H1 (cell line): Measurements from ENCODE around the gene NELL1. TPM values are rescaled to one million over a fixed set of nuclear protein-coding genes. Genes with fewer than 3 reads are reported as not detected.

Source experiments
- CTCF ChIA-PET: fragments of 300-600 bp; sonication (Branson Sonifier 250); formaldehyde crosslinking; loops from one replicate; lab custom pipeline; 2021; ENCODE audit not compliant: partially characterized antibody; lab: Charles Lee
- POLR2A ChIA-PET: fragments of 300-600 bp; sonication (Branson Sonifier 250); formaldehyde crosslinking; loops from one replicate; lab custom pipeline; 2021; ENCODE audit warnings: inconsistent platforms; ENCODE audit not compliant: partially characterized antibody; lab: Charles Lee
- DNase-seq, 2 experiments: peaks; one replicate each; pipeline versions ENCODE4 v3.0.0 to v3.0.0-alpha.2; 2010 to 2022; ENCODE audit warnings: low spot score in 2 of 2, low read depth in 1 of 2, mixed read lengths in 1 of 2
- FAIRE-seq: peaks from 2 replicates; lab custom pipeline; 2011; peaks lifted over from hg19 to GRCh38; lab: Jason Lieb, UNC
- H2AFZ ChIP-seq: 2 replicates; pipeline ENCODE4 v1.8.1; 2012; ENCODE audit warnings: low read length, inconsistent platforms
- H2AK5ac ChIP-seq: 2 replicates; pipeline ENCODE4 v1.6.1; 2013; ENCODE audit warnings: low read depth, low read length
- H2BK120ac ChIP-seq: replicated peaks from 2 replicates; pipeline ENCODE3; 2013; ENCODE audit warnings: low read depth, low read length, inconsistent platforms
- H2BK12ac ChIP-seq: 2 replicates; pipeline ENCODE4 v1.6.1; 2013; ENCODE audit warnings: low read depth, low read length
- H2BK15ac ChIP-seq: 2 replicates; pipeline ENCODE4 v1.6.1; 2013; ENCODE audit warnings: low read length
- H2BK20ac ChIP-seq: 2 replicates; pipeline ENCODE4 v1.6.1; 2013; ENCODE audit warnings: low read length
- H2BK5ac ChIP-seq: 2 replicates; pipeline ENCODE4 v1.6.1; 2013; ENCODE audit warnings: low read depth, low read length
- H3K14ac ChIP-seq: 2 replicates; pipeline ENCODE4 v1.6.1; 2013; ENCODE audit warnings: inconsistent platforms; ENCODE audit not compliant: insufficient read length
- H3K18ac ChIP-seq: 2 replicates; pipeline ENCODE4 v1.6.1; 2013; ENCODE audit warnings: low read length; ENCODE audit errors: extremely low read depth
- H3K23ac ChIP-seq: 2 replicates; pipeline ENCODE4 v1.6.1; 2013; ENCODE audit warnings: inconsistent platforms; ENCODE audit not compliant: insufficient read length
- H3K23me2 ChIP-seq: 2 replicates; pipeline ENCODE4 v1.6.1; 2013; ENCODE audit warnings: low read depth, low read length
- H3K27ac ChIP-seq: 2 replicates; pipeline ENCODE4 v1.6.1; 2011; ENCODE audit warnings: low read depth, low read length, inconsistent platforms
- H3K27me3 ChIP-seq, 4 experiments: replicated peaks in 1 of 4; 1 replicate in 1 of 4; 2 replicates in 3 of 4; pipeline versions ENCODE4 v1.6.1 to v1.8.1; 2011 to 2013; ENCODE audit warnings: low read length in 3 of 4, mild to moderate bottlenecking in 3 of 4, inconsistent platforms in 2 of 4, mixed read lengths in 2 of 4, moderate library complexity in 1 of 4; ENCODE audit not compliant: control insufficient read depth in 3 of 4, insufficient read depth in 3 of 4; ENCODE audit errors: extremely low read depth in 1 of 4
- H3K36me3 ChIP-seq, 4 experiments: 2 replicates each; pipeline versions ENCODE4 v1.6.1 to v1.8.1; 2011 to 2013; ENCODE audit warnings: mild to moderate bottlenecking in 4 of 4, low read length in 3 of 4, moderate library complexity in 2 of 4, control low read depth in 1 of 4, inconsistent platforms in 1 of 4; ENCODE audit not compliant: insufficient read depth in 4 of 4, control insufficient read depth in 2 of 4
- H3K4ac ChIP-seq: replicated peaks from 2 replicates; pipeline ENCODE3; 2013; ENCODE audit warnings: low read length, low read depth, mixed read lengths, inconsistent platforms; ENCODE audit not compliant: insufficient read length
- H3K4me1 ChIP-seq, 4 experiments: replicated peaks in 1 of 4; 1 replicate in 1 of 4; 2 replicates in 3 of 4; pipeline versions ENCODE4 v1.6.1 to v1.8.1; 2011 to 2013; ENCODE audit warnings: low read length in 3 of 4, inconsistent platforms in 2 of 4, mixed read lengths in 1 of 4; ENCODE audit not compliant: insufficient read depth in 4 of 4, control insufficient read depth in 3 of 4
- H3K4me2 ChIP-seq, 2 experiments: 2 replicates each; pipeline versions ENCODE4 v1.6.1 to v1.8.1; 2011 to 2013; ENCODE audit warnings: low read depth in 2 of 2, low read length in 2 of 2, control low read depth in 1 of 2, inconsistent platforms in 1 of 2, mild to moderate bottlenecking in 1 of 2; ENCODE audit not compliant: insufficient read depth in 1 of 2
- H3K4me3 ChIP-seq, 4 experiments: fragments of 200-600, 300-600 bp in 1 of 4; sonication (generic), shearing (Covaris generic), sonication (Bioruptor Twin) in 1 of 4; 2 replicates each; pipeline versions ENCODE4 v1.5.1 to v1.8.1; 2011 to 2016; ENCODE audit warnings: low read length in 4 of 4, low read depth in 3 of 4, control low read depth in 2 of 4, inconsistent platforms in 2 of 4, mild to moderate bottlenecking in 2 of 4, mixed read lengths in 1 of 4, moderate library complexity in 1 of 4; ENCODE audit not compliant: insufficient read depth in 2 of 4; ENCODE audit errors: extremely low read depth in 1 of 4
- H3K56ac ChIP-seq: replicated peaks from 2 replicates; pipeline ENCODE3; 2013; ENCODE audit warnings: low read depth, mild to moderate bottlenecking, mixed read lengths, low read length, inconsistent platforms; ENCODE audit not compliant: insufficient read length
- H3K79me1 ChIP-seq: 2 replicates; pipeline ENCODE4 v1.6.1; 2013; ENCODE audit warnings: low read depth, low read length, control low read depth
- H3K79me2 ChIP-seq, 2 experiments: 2 replicates each; pipeline versions ENCODE4 v1.6.1 to v1.8.1; 2012 to 2013; ENCODE audit warnings: low read length in 2 of 2, mild to moderate bottlenecking in 2 of 2, inconsistent platforms in 1 of 2; ENCODE audit not compliant: insufficient read depth in 2 of 2, control insufficient read depth in 1 of 2
- H3K9ac ChIP-seq, 4 experiments: replicated peaks in 1 of 4; 1 replicate in 1 of 4; 2 replicates in 3 of 4; pipeline versions ENCODE4 v1.6.1 to v1.8.1; 2011 to 2013; ENCODE audit warnings: low read depth in 3 of 4, low read length in 3 of 4, control low read depth in 2 of 4, mild to moderate bottlenecking in 2 of 4, moderate library complexity in 2 of 4, inconsistent platforms in 1 of 4; ENCODE audit errors: extremely low read depth in 1 of 4
- H3K9me3 ChIP-seq, 2 experiments: 2 replicates each; pipeline versions ENCODE4 v1.6.1 to v1.8.1; 2012 to 2013; ENCODE audit warnings: mild to moderate bottlenecking in 2 of 2, moderate library complexity in 2 of 2, control low read depth in 1 of 2, inconsistent platforms in 1 of 2, low read depth in 1 of 2, low read length in 1 of 2, mixed read lengths in 1 of 2; ENCODE audit not compliant: insufficient read depth in 2 of 2
- H4K20me1 ChIP-seq, 2 experiments: replicated peaks in 1 of 2; 2 replicates each; pipeline versions ENCODE3 to v1.8.1; 2011 to 2013; ENCODE audit warnings: inconsistent platforms in 2 of 2, low read length in 2 of 2, mild to moderate bottlenecking in 1 of 2; ENCODE audit not compliant: insufficient read depth in 2 of 2, control insufficient read depth in 1 of 2
- H4K5ac ChIP-seq: 2 replicates; pipeline ENCODE4 v1.6.1; 2013; ENCODE audit warnings: low read length, low read depth, mixed read lengths, inconsistent platforms; ENCODE audit not compliant: insufficient read length
- H4K8ac ChIP-seq: 2 replicates; pipeline ENCODE4 v1.8.0; 2013; ENCODE audit warnings: mild to moderate bottlenecking, moderate library complexity, low read length, inconsistent platforms; ENCODE audit not compliant: insufficient read depth; ENCODE audit errors: extremely low read depth
- H4K91ac ChIP-seq: replicated peaks from 2 replicates; pipeline ENCODE3; 2013; ENCODE audit warnings: low read length, mixed read lengths, inconsistent platforms; ENCODE audit not compliant: insufficient read length
- CHD1 ChIP-seq: IDR thresholded peaks from 2 replicates; pipeline ENCODE4 v1.6.1; 2012; ENCODE audit warnings: low read depth, low read length, improper control_type of control experiment
- JUND ChIP-seq: IDR thresholded peaks from 2 replicates; pipeline ENCODE4 v1.6.1; 2011; ENCODE audit warnings: mild to moderate bottlenecking, improper control_type of control experiment, low read length
- NANOG ChIP-seq: IDR thresholded peaks from 2 replicates; pipeline ENCODE4 v1.6.1; 2011; ENCODE audit warnings: low read length, low read depth, mild to moderate bottlenecking, inconsistent platforms; ENCODE audit not compliant: insufficient read depth, poor library complexity, severe bottlenecking
- PHF8 ChIP-seq: fragments of 200-600 bp; sonication (generic); conservative IDR thresholded peaks from 2 replicates; pipeline ENCODE4 v1.7.1; 2012; ENCODE audit warnings: low read depth, mild to moderate bottlenecking, inconsistent platforms, low read length, moderate library complexity
- POU5F1 ChIP-seq: IDR thresholded peaks from 2 replicates; pipeline ENCODE4 v1.6.1; 2011; ENCODE audit warnings: low read depth, mild to moderate bottlenecking, low read length, moderate library complexity
- ZNF274 ChIP-seq: IDR thresholded peaks from 2 replicates; pipeline ENCODE4 v1.7.0; 2012; ENCODE audit warnings: low read length, borderline replicate concordance; ENCODE audit errors: extremely low read depth
- WGBS, 2 experiments: shearing (Covaris generic) in 1 of 2; methylation state at CpG; one replicate each; pipeline versions ENCODE4 v1.1.6 to v1.1.7; 2013 to 2015; ENCODE audit warnings: low lambda C conversion rate in 2 of 2, mixed read lengths in 2 of 2, inconsistent platforms in 1 of 2, low coverage in 1 of 2, missing lambda C conversion rate in 1 of 2; ENCODE audit not compliant: insufficient replicate concordance in 2 of 2, insufficient coverage in 1 of 2, insufficient read length in 1 of 2; ENCODE audit errors: extremely low coverage in 1 of 2, missing lambda C conversion rate in 1 of 2; 5-methylcytosine and 5-hydroxymethylcytosine counted together
- polyA plus RNA-seq, 7 experiments: library from polyadenylated mRNA; depleted of rRNA in 3 of 7; stranded (reverse) in 5 of 7; unstranded in 2 of 7; fragments of >200 nt in 5 of 7; fragments of 200-250 nt in 2 of 7; gene quantifications; 1 replicate in 5 of 7; 2 replicates in 1 of 7; 4 replicates in 1 of 7; pipeline versions ENCODE4 v1.2.1 to v1.2.3, GENCODE V29; 2011 to 2013; ENCODE audit warnings: missing spikeins in 2 of 7, mixed read lengths in 2 of 7
- total RNA-seq: library from RNA; stranded (reverse); fragmentation: NEBNext Ultra II Directional; extraction: Animal tissue kit (Norgen Biotek cat#: 25700); gene quantifications from 2 replicates; pipeline ENCODE4 v1.2.1, GENCODE V29; 2021

NELL1 gene
- total and polyA plus RNA-seq, 2 of the 8 experiments (the other 6 are each of a cell fraction or from before 2014, with no cell fraction given) = 0.21 TPM; not detected in 1

DNA sequence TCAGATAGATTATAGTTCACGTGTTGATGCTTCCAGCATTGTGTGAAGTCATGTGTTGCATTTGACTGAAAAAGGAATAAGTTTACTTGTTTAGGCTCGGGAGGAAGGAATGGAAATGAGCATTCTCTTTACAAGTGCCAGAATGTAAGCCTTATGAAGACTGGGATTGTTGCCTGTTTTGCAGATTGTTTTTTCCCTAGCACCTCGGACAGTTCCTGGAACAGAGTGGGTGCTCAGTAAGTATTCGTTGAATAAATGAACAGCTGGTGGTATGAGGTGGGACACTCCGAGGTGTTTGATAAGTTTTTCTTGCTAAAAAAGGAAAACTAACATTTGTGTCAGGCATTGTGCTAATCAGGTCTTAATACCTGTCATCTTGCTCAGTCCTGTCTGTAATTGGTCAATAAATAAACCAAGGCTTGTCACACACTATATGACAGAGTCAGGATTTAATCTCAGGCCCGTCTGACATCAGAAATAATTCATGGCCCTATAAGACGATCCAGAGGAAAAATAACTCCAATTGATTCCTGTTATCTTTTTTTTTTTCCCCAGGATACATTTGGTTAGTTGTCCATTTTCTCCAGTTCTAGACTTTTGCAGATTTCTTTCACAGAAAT, 304.7 kb downstream of the NELL1 start:
- CTCF ChIA-PET = interaction anchor here (0.7 to 1.5 kb wide), 2 partner anchors 100 to 171 kb away, joined by 3 to 4 read pairs; no protein-coding TSS in a partner anchor
- Histone ChIP-seq H3K18ac (no peak overlapping the region), H3K4ac (no peak overlapping the region)

More for the DNA sequence above, 304.7 kb downstream of the NELL1 start:
- Histone ChIP-seq H2BK15ac (no peak overlapping the region), H3K23ac (no peak overlapping the region), H2BK12ac (no peak overlapping the region), H3K9me3 (no peaks in the 10 kb centered on the region), H4K91ac (no peak overlapping the region), H4K20me1 (no peaks in the 10 kb centered on the region), H2AFZ (no peak overlapping the region), H2BK120ac (no peak overlapping the region), H3K23me2 (no peaks in the 10 kb centered on the region), H3K4me2 (no peak overlapping the region), H3K79me1 (no peaks in the 10 kb centered on the region), H2BK20ac (no peak overlapping the region), H2AK5ac (no peak overlapping the region), H3K4me1 (no peaks in the 10 kb centered on the region), H4K8ac (no peak overlapping the region), H3K79me2 (no peaks in the 10 kb centered on the region), H3K27ac (no peak overlapping the region), H3K36me3 (no peaks in the 10 kb centered on the region), H3K56ac (no peak overlapping the region), H3K9ac (no peak overlapping the region), H4K5ac (no peak overlapping the region), H3K4me3 (no peak overlapping the region), H2BK5ac (no peak overlapping the region), H3K27me3 (peaks cover 0 to 1% (median 0%) of the 10 kb centered on the region in 4 experiments; a peak in 1 of 7 replicates), H3K14ac (no peak overlapping the region)
- no peak for DNase-seq
- WGBS, 2 experiments = 84% methylated on average over 7 of the region's 7 CpGs; no CpG with 5 or more reads in 1 of the 2 experiments
- TF ChIP-seq JUND (no peak), ZNF274 (no peak), POU5F1 (no peak), CHD1 (no peak), PHF8 (no peak), NANOG (no peak)
- no peak for FAIRE-seq
- POLR2A ChIA-PET = no interaction called here
